Urothelium cell line (cell line): ENCODE measurements around the gene KIF16B.
"Not testable (repeated sequence)": the region's sequence is repeated elsewhere in the genome, so short reads cannot be mapped to it uniquely, and the experiment has no call there.

Source experiments
- DNase-seq: peaks from one replicate; pipeline ENCODE4 v3.0.0; 2011; ENCODE audit warnings: low spot score, mixed read lengths
- FAIRE-seq: peaks from 2 replicates; lab custom pipeline; 2011; peaks lifted over from hg19 to GRCh38; lab: Jason Lieb, UNC

Gene KIF16B

GRCh38 chr20:16439540-16439939, 133.7 kb downstream of the KIF16B start:
- not testable (repeated sequence) for FAIRE-seq, DNase-seq

GRCh38 chr20:16438100-16438499, 135.1 kb downstream of the KIF16B start:
- DNase-seq (no peak), FAIRE-seq (no peak)

- no peak for FAIRE-seq
- DNase-seq = no peak
These were observed 135.8 kb downstream of the KIF16B start for GRCh38 chr20:16437387-16437996.

GRCh38 chr20:16434062-16434664, 139.1 kb downstream of the KIF16B start:
- FAIRE-seq = no peak
- DNase-seq = peak; percentile 47

- no peak for FAIRE-seq
- no peak for DNase-seq
These were observed 140.0 kb downstream of the KIF16B start for GRCh38 chr20:16433293-16433580.

- no peak for DNase-seq
These were observed 140.6 kb downstream of the KIF16B start for GRCh38 chr20:16432466-16433292.

GRCh38 chr20:16428112-16428511, 145.1 kb downstream of the KIF16B start:
- FAIRE-seq (no peak), DNase-seq (no peak)

More at GRCh38 chr20:16432466-16433292, 140.6 kb downstream of the KIF16B start:
- FAIRE-seq = no peak

- FAIRE-seq = no peak
- DNase-seq = no peak
These were observed 145.7 kb downstream of the KIF16B start for GRCh38 chr20:16427571-16427970.

- no peak for DNase-seq
- no peak for FAIRE-seq
These were observed 148.5 kb downstream of the KIF16B start for GRCh38 chr20:16424780-16425179.

- FAIRE-seq (no peak), DNase-seq (no peak)
These were observed 149.7 kb downstream of the KIF16B start for GRCh38 chr20:16423311-16424212.

- FAIRE-seq (no peak), DNase-seq (no peak)
These were observed 154.0 kb downstream of the KIF16B start for GRCh38 chr20:16419138-16419715.

- no peak for DNase-seq
These were observed 154.6 kb downstream of the KIF16B start for GRCh38 chr20:16418616-16419015.

GRCh38 chr20:16417001-16417400, 156.2 kb downstream of the KIF16B start:
- no peak for DNase-seq
- FAIRE-seq = no peak

More at GRCh38 chr20:16418616-16419015, 154.6 kb downstream of the KIF16B start:
- no peak for FAIRE-seq

GRCh38 chr20:16415071-16416053, 157.9 kb downstream of the KIF16B start:
- DNase-seq (no peak), FAIRE-seq (no peak)

GRCh38 chr20:16412906-16413305, 160.3 kb downstream of the KIF16B start:
- FAIRE-seq (no peak), DNase-seq (no peak)

- DNase-seq (no peak), FAIRE-seq (no peak)
These were observed 161.9 kb downstream of the KIF16B start for GRCh38 chr20:16411361-16411760.

- FAIRE-seq (no peak), DNase-seq (no peak)
These were observed 162.6 kb downstream of the KIF16B start for GRCh38 chr20:16410626-16411025.

- DNase-seq (no peak), FAIRE-seq (no peak)
These were observed 164.3 kb downstream of the KIF16B start for GRCh38 chr20:16408981-16409380.

- FAIRE-seq (no peak), DNase-seq (no peak)
These were observed 165.8 kb downstream of the KIF16B start for GRCh38 chr20:16407251-16408067.
